GM19240 (cell line): ENCODE results near the gene MUC4.
A peak's percentile ranks its signal among the peaks of the same experiment; 100 is the strongest.

Experiments
- DNase-seq: peaks from one replicate; pipeline ENCODE4 v3.0.0; 2011; ENCODE audit warnings: low spot score; ENCODE audit not compliant: insufficient read length

Gene MUC4

GRCh38 chr3:195811756-195812155 is at the start of gene MUC4:
Gene MUC4, minus strand, starts transcription at chr3:195811929. Its CDS starts 112 bp downstream, at chr3:195811817.
- no peak for DNase-seq

- no peak for DNase-seq
Observed at GRCh38 chr3:195860456-195860855, 48.7 kb upstream of the MUC4 start.

- no peak for DNase-seq
Observed at GRCh38 chr3:195859846-195860411, 48.2 kb upstream of the MUC4 start.

- peak; percentile 90 for DNase-seq
Observed at GRCh38 chr3:195859061-195859845, 47.5 kb upstream of the MUC4 start.

GRCh38 chr3:195856410-195857084 is 44.8 kb upstream of the MUC4 start:
- no peak for DNase-seq

- DNase-seq = no peak
Observed at GRCh38 chr3:195855471-195856409, 44.0 kb upstream of the MUC4 start.

GRCh38 chr3:195854628-195855294 is 43.0 kb upstream of the MUC4 start:
- no peak for DNase-seq

GRCh38 chr3:195853996-195854395 is 42.3 kb upstream of the MUC4 start:
- no peak for DNase-seq

- no peak for DNase-seq
Observed at GRCh38 chr3:195853036-195853435, 41.3 kb upstream of the MUC4 start.

GRCh38 chr3:195850857-195851543 is 39.3 kb upstream of the MUC4 start:
- peak; percentile 90 for DNase-seq

- DNase-seq = no peak
Observed at GRCh38 chr3:195849322-195850074, 37.8 kb upstream of the MUC4 start.

GRCh38 chr3:195847055-195847950 is 35.6 kb upstream of the MUC4 start:
- DNase-seq = no peak

- no peak for DNase-seq
Observed at GRCh38 chr3:195845483-195845882, 33.8 kb upstream of the MUC4 start.

GRCh38 chr3:195844671-195845218 is 33.0 kb upstream of the MUC4 start:
- DNase-seq = no peak

- no peak for DNase-seq
Observed at GRCh38 chr3:195839260-195840010, 27.7 kb upstream of the MUC4 start.

GRCh38 chr3:195838714-195839113 is 27.0 kb upstream of the MUC4 start:
- no peak for DNase-seq

GRCh38 chr3:195836476-195837135 is 24.9 kb upstream of the MUC4 start:
- no peak for DNase-seq
